Endothelial cell of umbilical vein (primary cell): ENCODE results near the gene NAV2. TPM values are rescaled to one million over a fixed set of nuclear protein-coding genes. Genes with fewer than 3 reads are reported as not detected.

Source experiments
- BruUV-seq: library from RNA; stranded (reverse); fragments of 400-500 nt; replicated peaks from 2 replicates; lab custom pipeline; 2021; lab: Mats Ljungman, UMichigan
- CTCF ChIA-PET: fragments of 300-600, 350-600 bp; sonication (Branson Sonifier 250); formaldehyde crosslinking; loops from one replicate; lab custom pipeline; 2021; ENCODE audit warnings: antibody characterized with exemption, inconsistent platforms; lab: Charles Lee
- POLR2A ChIA-PET: fragments of 300-600, 350-600 bp; sonication (Branson Sonifier 250); formaldehyde crosslinking; loops from one replicate; lab custom pipeline; 2021; ENCODE audit warnings: antibody characterized with exemption, inconsistent platforms; lab: Charles Lee
- DNase-seq: peaks from one replicate; pipeline ENCODE4 v3.0.0-alpha.2; 2011; ENCODE audit warnings: low read depth, low spot score
- FAIRE-seq: peaks from 2 replicates; lab custom pipeline; 2011; peaks lifted over from hg19 to GRCh38; lab: Jason Lieb, UNC
- H2AFZ ChIP-seq: 2 replicates; pipeline ENCODE4 v1.6.0; 2012; ENCODE audit warnings: low read depth, low read length, control low read depth, inconsistent platforms
- H3K27ac ChIP-seq: 2 replicates; pipeline ENCODE4 v1.5.1; 2011; ENCODE audit warnings: low read depth, mild to moderate bottlenecking, control low read depth, low read length, moderate library complexity; ENCODE audit not compliant: insufficient read depth
- H3K27me3 ChIP-seq, 2 experiments: 2 replicates each; pipeline versions ENCODE4 v1.6.0 to v1.6.1; 2011; ENCODE audit warnings: low read length in 2 of 2, mixed read lengths in 1 of 2; ENCODE audit not compliant: control insufficient read depth in 2 of 2, insufficient read depth in 2 of 2
- H3K36me3 ChIP-seq, 2 experiments: 2 replicates in 1 of 2; 3 replicates in 1 of 2; pipeline ENCODE4 v1.5.1; 2011; ENCODE audit warnings: low read length in 2 of 2, mild to moderate bottlenecking in 1 of 2, moderate library complexity in 1 of 2; ENCODE audit not compliant: control insufficient read depth in 2 of 2, insufficient read depth in 2 of 2; ENCODE audit errors: extremely low read depth in 1 of 2
- H3K4me1 ChIP-seq: 3 replicates; pipeline ENCODE4 v1.5.1; 2011; ENCODE audit warnings: mild to moderate bottlenecking, low read length; ENCODE audit not compliant: control insufficient read depth, insufficient read depth; ENCODE audit errors: extremely low read depth
- H3K4me2 ChIP-seq: 2 replicates; pipeline ENCODE4 v1.6.1; 2011; ENCODE audit warnings: low read length, control low read depth, mixed read lengths; ENCODE audit not compliant: insufficient read depth
- H3K4me3 ChIP-seq, 3 experiments: fragments of 200-600 bp in 1 of 3; sonication (generic), shearing (Covaris generic) in 1 of 3; replicated peaks in 1 of 3; 2 replicates each; pipeline ENCODE4 v1.5.1; 2011 to 2016; ENCODE audit warnings: control low read depth in 3 of 3, low read length in 3 of 3, mild to moderate bottlenecking in 2 of 3, inconsistent platforms in 1 of 3, low read depth in 1 of 3, moderate library complexity in 1 of 3; ENCODE audit not compliant: insufficient read depth in 1 of 3
- H3K79me2 ChIP-seq: 2 replicates; pipeline ENCODE4 v1.6.0; 2012; ENCODE audit warnings: low read length, inconsistent platforms; ENCODE audit not compliant: control insufficient read depth, insufficient read depth
- H3K9ac ChIP-seq: replicated peaks from 2 replicates; pipeline ENCODE3; 2011; ENCODE audit warnings: low read length, control low read depth; ENCODE audit not compliant: insufficient read depth; ENCODE audit errors: extremely low read depth
- H3K9me1 ChIP-seq: replicated peaks from 3 replicates; pipeline ENCODE4 v1.6.0; 2011; ENCODE audit warnings: mild to moderate bottlenecking, low read length; ENCODE audit not compliant: control insufficient read depth, insufficient read depth; ENCODE audit errors: extremely low read depth
- H3K9me3 ChIP-seq: replicated peaks from 2 replicates; pipeline ENCODE4 v1.5.1; 2012; ENCODE audit warnings: low read length, inconsistent platforms; ENCODE audit not compliant: control insufficient read depth, insufficient read depth
- H4K20me1 ChIP-seq: replicated peaks from 2 replicates; pipeline ENCODE3; 2011; ENCODE audit warnings: mild to moderate bottlenecking, low read length; ENCODE audit not compliant: control insufficient read depth, insufficient read depth; ENCODE audit errors: extremely low read depth
- EZH2 ChIP-seq: IDR thresholded peaks from 2 replicates; pipeline ENCODE4 v1.6.1; 2012; ENCODE audit warnings: borderline replicate concordance, low read depth, mild to moderate bottlenecking, moderate library complexity, low read length, inconsistent platforms; ENCODE audit not compliant: severe bottlenecking
- FOS ChIP-seq: IDR thresholded peaks from 2 replicates; pipeline ENCODE4 v1.6.1; 2011; ENCODE audit warnings: mild to moderate bottlenecking, low read length, moderate library complexity, borderline replicate concordance; ENCODE audit not compliant: insufficient read depth
- GATA2 ChIP-seq: IDR thresholded peaks from 2 replicates; pipeline ENCODE4 v1.7.0; 2011; ENCODE audit warnings: low read depth, mild to moderate bottlenecking, moderate library complexity, mixed read lengths, low read length; ENCODE audit not compliant: insufficient read length, insufficient read depth
- JUN ChIP-seq: IDR thresholded peaks from 2 replicates; pipeline ENCODE4 v1.6.1; 2011; ENCODE audit warnings: borderline replicate concordance, low read depth; ENCODE audit not compliant: insufficient read length, insufficient read depth
- MYC ChIP-seq: IDR thresholded peaks from one replicate; pipeline ENCODE4 v1.6.1; 2011; ENCODE audit warnings: mild to moderate bottlenecking, low read depth, low read length
- POLR2A ChIP-seq: IDR thresholded peaks from 2 replicates; pipeline ENCODE4 v1.6.1; 2012; ENCODE audit warnings: low read depth, mild to moderate bottlenecking, control low read depth, low read length
- POLR2AphosphoS5 ChIP-seq: IDR thresholded peaks from 2 replicates; pipeline ENCODE4 v1.6.1; 2012; ENCODE audit warnings: low read depth, mild to moderate bottlenecking, control low read depth, low read length, moderate library complexity; ENCODE audit not compliant: insufficient read depth
- dilution Hi-C: fragments of 300-500 bp; cut with MboI; formaldehyde crosslinking; loops from one replicate; pipeline ENCODE4 v1.15.0; 2019; ENCODE audit warnings: low sequenced_read_pairs; ENCODE audit not compliant: extremely low pct_ligation_motif_present
- intact Hi-C: fragments of 100-400 bp; cut with micrococcal nuclease; formaldehyde crosslinking; loops from one replicate; pipeline ENCODE4 v1.10.0; 2022
- polyA plus RNA-seq, 4 experiments: library from polyadenylated mRNA; depleted of rRNA in 3 of 4; stranded (reverse) in 3 of 4; unstranded in 1 of 4; fragments of >200 nt; gene quantifications; 2 replicates each; pipeline versions ENCODE4 v1.2.1 to v1.2.3, GENCODE V29; 2011 to 2012; ENCODE audit warnings: missing spikeins in 1 of 4
- total RNA-seq: library from RNA; stranded (reverse); gene quantifications from 2 replicates; pipeline ENCODE4 v1.2.3, GENCODE V29; 2021
- TF ChIP-seq, protein P1 (sequence below), 2 donors: IDR thresholded peaks; 1 replicate in 1 of 2; 2 replicates in 1 of 2; pipeline ENCODE4 v1.5.1; 2011; ENCODE audit warnings: low read length in 2 of 2, mild to moderate bottlenecking in 2 of 2, moderate library complexity in 2 of 2, control low read depth in 1 of 2, inconsistent platforms in 1 of 2, low read depth in 1 of 2; ENCODE audit not compliant: insufficient read depth in 1 of 2; ENCODE audit errors: extremely low read depth in 1 of 2
- TF ChIP-seq, protein P2 (sequence below): IDR thresholded peaks from 2 replicates; pipeline ENCODE4 v1.6.1; 2011; ENCODE audit not compliant: insufficient read depth, insufficient read length

The NAV2 gene
- total and polyA plus RNA-seq, 2 donors (not counting 3 experiments of a cell fraction or from before 2014, with no cell fraction given), result 10.9 to 68.0 TPM

DNA sequence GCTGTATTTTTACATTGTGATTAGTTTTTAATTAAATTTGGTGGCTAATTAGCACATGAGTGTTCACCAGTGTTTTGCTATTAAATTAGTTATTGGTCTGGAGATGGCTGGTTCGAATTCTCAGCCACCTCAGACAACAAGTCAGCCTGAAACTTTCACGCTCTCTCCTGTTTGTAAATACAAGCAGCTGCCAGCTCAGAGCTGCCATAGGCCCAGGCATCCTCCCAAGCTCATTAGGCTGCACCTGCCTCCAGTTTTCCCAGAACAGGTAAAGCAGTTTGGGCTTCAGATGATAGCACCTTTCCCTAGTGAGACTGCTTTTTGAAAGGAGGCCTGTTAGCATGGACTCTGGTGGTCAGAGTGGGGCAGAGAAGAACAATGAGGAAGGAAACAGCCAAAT lies 156.8 kb downstream of the NAV2 start:
- FAIRE-seq (no peak), DNase-seq (no peak)
- no peak overlapping the region for H3K4me3 ChIP-seq
- no peak overlapping the region for H2AFZ ChIP-seq
- H4K20me1 ChIP-seq, result no peaks in the 10 kb centered on the region
- dilution Hi-C loops, result no loop called here
- peaks cover 24% of the 10 kb centered on the region for H3K4me1 ChIP-seq
- peaks cover 0 to 3% of the 10 kb centered on the region in 2 experiments for H3K36me3 ChIP-seq
- ChIA-PET POLR2A (no interaction called here), CTCF (no interaction called here)
- H3K27me3 ChIP-seq, result no peaks in the 10 kb centered on the region
- H3K9me3 ChIP-seq, result no peaks in the 10 kb centered on the region
- TF ChIP-seq EZH2 (no peak), FOS (no peak), JUN (no peak), POLR2A (no peak), POLR2AphosphoS5 (no peak), GATA2 (no peak), MYC (no peak)
- TF ChIP-seq, protein P1, sequence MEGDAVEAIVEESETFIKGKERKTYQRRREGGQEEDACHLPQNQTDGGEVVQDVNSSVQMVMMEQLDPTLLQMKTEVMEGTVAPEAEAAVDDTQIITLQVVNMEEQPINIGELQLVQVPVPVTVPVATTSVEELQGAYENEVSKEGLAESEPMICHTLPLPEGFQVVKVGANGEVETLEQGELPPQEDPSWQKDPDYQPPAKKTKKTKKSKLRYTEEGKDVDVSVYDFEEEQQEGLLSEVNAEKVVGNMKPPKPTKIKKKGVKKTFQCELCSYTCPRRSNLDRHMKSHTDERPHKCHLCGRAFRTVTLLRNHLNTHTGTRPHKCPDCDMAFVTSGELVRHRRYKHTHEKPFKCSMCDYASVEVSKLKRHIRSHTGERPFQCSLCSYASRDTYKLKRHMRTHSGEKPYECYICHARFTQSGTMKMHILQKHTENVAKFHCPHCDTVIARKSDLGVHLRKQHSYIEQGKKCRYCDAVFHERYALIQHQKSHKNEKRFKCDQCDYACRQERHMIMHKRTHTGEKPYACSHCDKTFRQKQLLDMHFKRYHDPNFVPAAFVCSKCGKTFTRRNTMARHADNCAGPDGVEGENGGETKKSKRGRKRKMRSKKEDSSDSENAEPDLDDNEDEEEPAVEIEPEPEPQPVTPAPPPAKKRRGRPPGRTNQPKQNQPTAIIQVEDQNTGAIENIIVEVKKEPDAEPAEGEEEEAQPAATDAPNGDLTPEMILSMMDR (IDR thresholded peaks at IDR 0.05; ENCODE audit: extremely low read depth in 1 of 2, insufficient read depth in 1 of 2, low read depth in 1 of 2, low read length in 2 of 2), result no peak
- TF ChIP-seq, protein P2, sequence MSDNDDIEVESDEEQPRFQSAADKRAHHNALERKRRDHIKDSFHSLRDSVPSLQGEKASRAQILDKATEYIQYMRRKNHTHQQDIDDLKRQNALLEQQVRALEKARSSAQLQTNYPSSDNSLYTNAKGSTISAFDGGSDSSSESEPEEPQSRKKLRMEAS, result no peak
- peaks cover 19% of the 10 kb centered on the region for H3K79me2 ChIP-seq
- H3K27ac ChIP-seq, result no peak overlapping the region
- no peak overlapping the region for H3K4me2 ChIP-seq
- intact Hi-C loops, result loop anchor here (2.0 kb wide), 1 partner anchor 33 kb away; no protein-coding TSS in a partner anchor
- no TSS peak for BruUV-seq
- no peak overlapping the region for H3K9ac ChIP-seq
- no peaks in the 10 kb centered on the region for H3K9me1 ChIP-seq
